Activated gamma-delta T cell treated with anti-CD3 and anti-CD28 coated beads, Interleukin-2, amount 50 U/mL, for 16 hours (primary cell): ENCODE data around the gene TVP23C.
"Not testable (repeated sequence)": the region's sequence is repeated elsewhere in the genome, so short reads cannot be mapped to it uniquely, and the experiment has no call there.

Source experiments
- DNase-seq: peaks from one replicate; pipeline ENCODE4 v3.0.0-alpha.2; 2020; ENCODE audit warnings: low read depth

The TVP23C gene

GRCh38 chr17:15563375-15563857, at the start of gene TVP23C:
TVP23C (minus strand) TSS chr17:15563483; CDS start chr17:15563448, 35 bp downstream.
- peak; percentile 41 for DNase-seq

- DNase-seq: not testable (repeated sequence)
Measured at GRCh38 chr17:15592960-15593359, 29.7 kb upstream of the TVP23C start.

GRCh38 chr17:15591986-15592385, 28.7 kb upstream of the TVP23C start:
- not testable (repeated sequence) for DNase-seq

- DNase-seq: not testable (repeated sequence)
Measured at GRCh38 chr17:15590844-15591243, 27.6 kb upstream of the TVP23C start.

GRCh38 chr17:15589544-15590536, 26.6 kb upstream of the TVP23C start:
- not testable (repeated sequence) for DNase-seq

- not testable (repeated sequence) for DNase-seq
Measured at GRCh38 chr17:15588017-15588416, 24.7 kb upstream of the TVP23C start.

- DNase-seq: not testable (repeated sequence)
Measured at GRCh38 chr17:15583313-15583712, 20.0 kb upstream of the TVP23C start.

- DNase-seq: not testable (repeated sequence)
Measured at GRCh38 chr17:15581462-15581861, 18.2 kb upstream of the TVP23C start.

- not testable (repeated sequence) for DNase-seq
Measured at GRCh38 chr17:15576848-15577247, 13.6 kb upstream of the TVP23C start.

- DNase-seq: not testable (repeated sequence)
Measured at GRCh38 chr17:15574660-15575059, 11.4 kb upstream of the TVP23C start.

- not testable (repeated sequence) for DNase-seq
Measured at GRCh38 chr17:15573870-15574269, 10.6 kb upstream of the TVP23C start.

GRCh38 chr17:15562613-15563374, 489 bp downstream of the TVP23C start:
- DNase-seq: not testable (repeated sequence)

GRCh38 chr17:15561439-15561838, 1.8 kb downstream of the TVP23C start:
- not testable (repeated sequence) for DNase-seq

- DNase-seq: not testable (repeated sequence)
Measured at GRCh38 chr17:15558403-15559105, 4.7 kb downstream of the TVP23C start.

- not testable (repeated sequence) for DNase-seq
Measured at GRCh38 chr17:15557334-15557832, 5.9 kb downstream of the TVP23C start.

GRCh38 chr17:15552932-15553331, 10.4 kb downstream of the TVP23C start:
- not testable (repeated sequence) for DNase-seq

- DNase-seq: not testable (repeated sequence)
Measured at GRCh38 chr17:15549552-15549951, 13.7 kb downstream of the TVP23C start.

- not testable (repeated sequence) for DNase-seq
Measured at GRCh38 chr17:15546604-15547003, 16.7 kb downstream of the TVP23C start.

GRCh38 chr17:15540371-15541219, 22.7 kb downstream of the TVP23C start:
- not testable (repeated sequence) for DNase-seq

GRCh38 chr17:15533122-15533521, 30.2 kb downstream of the TVP23C start:
- DNase-seq: not testable (repeated sequence)
